Activated CD4-positive, CD25-positive, alpha-beta regulatory T cell (primary cell): ENCODE results near the gene CD9.
A peak's percentile ranks its signal among the peaks of the same experiment; 100 is the strongest.

Experiments
- DNase-seq, 4 experiments: peaks; one replicate each; lab custom pipeline; 2025; lab: John Stamatoyannopoulos, UW

CD9 gene

DNA sequence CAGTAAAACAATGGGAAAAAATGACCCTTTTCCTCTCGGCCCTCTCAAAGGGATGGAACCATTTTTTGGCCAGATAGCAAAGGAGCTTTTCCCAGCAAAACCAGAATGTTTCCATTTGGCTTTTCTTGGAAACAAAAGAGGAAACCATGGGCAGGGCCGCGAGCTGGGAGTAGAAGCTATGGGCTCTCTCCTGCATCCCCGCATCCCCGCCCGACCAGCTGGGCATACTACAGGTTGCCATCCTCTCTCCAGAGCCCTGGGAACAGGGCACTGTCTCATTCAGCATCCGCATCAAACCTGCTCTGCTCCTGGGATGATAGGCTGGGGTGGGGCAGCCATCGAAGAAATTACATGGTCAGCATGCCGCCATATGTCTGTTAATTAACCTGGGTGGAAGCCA, 20.9 kb downstream of the CD9 start:
- DNase-seq: no peak

DNA sequence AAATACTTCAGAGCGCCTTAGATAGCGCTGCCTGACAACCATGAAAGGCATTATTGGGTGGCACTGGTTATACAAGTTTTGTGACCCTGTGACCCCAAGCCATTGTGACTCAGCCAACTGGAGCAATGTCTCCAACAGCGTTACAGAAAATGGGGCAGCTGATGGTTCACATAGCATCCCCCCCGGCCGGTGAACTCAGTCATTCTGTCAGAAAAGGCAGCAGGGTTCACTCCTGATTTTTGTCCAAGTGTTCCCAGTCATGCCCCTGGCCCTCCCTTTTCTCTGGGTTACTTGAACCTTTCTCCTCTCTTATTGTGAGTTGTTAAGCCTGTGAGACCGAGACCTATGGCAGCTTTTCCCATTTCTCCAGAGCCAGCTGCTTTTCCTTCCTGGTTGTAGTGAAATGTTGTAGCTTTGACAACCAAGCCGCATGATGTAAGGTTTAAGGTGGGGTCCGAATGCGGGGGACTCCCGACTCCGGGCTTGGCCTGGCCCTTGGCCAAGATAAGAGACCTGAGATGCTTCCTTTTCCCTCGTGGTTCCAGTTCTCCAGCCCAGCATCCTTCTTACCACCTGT, 22.0 kb downstream of the CD9 start:
- DNase-seq: no peak

DNA sequence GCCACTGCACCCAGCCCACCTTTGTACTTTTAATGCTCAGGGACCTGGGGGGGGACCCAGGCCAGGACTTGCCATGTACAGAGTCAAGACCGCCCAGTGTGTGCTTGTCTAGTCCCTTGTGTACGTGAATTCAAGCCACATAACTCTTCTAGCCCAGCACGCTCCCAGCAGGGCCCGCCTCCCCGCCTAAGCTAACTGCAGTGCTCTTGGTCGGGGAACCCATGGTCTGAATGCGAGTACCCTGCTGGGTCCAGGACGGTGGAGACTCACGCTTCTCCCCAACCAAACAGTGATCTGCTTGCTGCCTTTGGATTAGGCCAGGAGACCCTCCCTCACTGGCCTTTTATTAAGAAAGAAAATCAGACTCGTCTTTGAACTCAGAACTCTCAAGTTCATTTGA, 23.3 kb downstream of the CD9 start:
- no peak for DNase-seq

DNA sequence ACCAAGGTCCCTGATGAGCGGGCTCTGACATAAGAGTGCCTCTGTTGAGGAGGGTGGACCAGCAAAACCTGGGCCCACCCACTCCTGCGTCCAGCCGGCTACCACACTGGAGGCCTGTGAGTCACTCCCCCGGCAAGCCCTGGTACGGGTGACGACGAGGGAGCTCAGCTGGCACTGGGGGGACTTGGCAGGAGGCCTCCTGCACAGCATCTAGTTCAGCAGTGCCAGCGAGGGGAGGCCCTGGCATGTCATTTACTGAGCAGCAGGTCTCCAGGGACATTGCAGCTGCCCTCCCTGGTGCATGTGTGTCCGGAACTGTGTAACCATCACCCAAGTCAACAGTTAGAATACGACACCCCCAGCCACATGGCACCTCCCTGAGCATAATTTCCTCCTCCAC, 24.4 kb downstream of the CD9 start:
- no peak for DNase-seq

DNA sequence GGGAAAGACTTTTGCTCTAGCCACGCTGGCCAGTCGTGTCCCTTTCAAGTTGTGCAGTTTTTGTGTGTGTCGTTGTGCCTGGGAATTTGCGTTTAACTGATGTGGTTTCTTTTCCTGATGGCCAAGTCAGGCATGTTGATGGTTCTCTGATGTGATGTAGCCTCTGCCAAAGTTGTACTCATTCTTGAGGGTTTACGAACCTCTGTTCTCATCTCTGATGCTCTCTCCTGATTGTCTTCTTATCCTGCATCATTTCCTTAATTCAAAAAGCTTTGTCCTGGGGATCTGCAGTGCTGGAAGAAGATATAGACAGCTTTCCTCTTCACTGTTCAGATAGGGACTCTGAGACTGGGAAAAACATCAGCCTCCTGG, 25.4 kb downstream of the CD9 start:
- DNase-seq: no peak

DNA sequence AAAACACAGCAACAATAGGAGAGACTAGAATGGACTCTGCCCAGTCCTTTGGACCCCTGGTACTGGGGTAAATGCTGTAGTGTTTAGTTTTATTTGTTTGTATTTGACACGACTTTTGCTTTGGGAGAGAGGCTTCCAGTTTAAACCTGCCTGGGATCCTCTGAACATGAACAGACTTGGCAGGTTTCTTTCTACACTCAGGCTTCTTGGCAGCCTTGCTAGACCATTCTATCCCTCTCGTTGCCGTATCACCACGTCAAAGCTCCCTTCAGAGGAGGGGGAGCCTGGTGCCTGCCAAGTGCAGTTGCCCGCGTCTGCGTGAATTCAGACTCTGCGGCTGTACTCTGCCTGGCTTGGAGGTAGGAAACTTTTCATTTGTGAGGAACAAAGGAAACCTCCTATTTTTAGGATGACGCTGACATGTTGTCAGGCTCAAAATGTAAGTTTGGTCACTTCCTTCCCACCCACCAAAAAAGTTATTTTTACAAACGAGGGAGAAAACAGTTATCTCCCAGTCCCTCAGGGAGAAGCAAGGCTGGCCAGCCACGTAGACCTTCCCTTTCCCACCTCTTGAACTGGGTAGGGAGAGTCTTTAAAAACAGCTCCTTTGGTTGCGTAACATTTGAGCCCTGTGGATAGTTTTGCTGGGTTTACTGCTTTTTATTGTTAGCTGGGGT, 25.9 kb downstream of the CD9 start:
- DNase-seq: no peak

DNA sequence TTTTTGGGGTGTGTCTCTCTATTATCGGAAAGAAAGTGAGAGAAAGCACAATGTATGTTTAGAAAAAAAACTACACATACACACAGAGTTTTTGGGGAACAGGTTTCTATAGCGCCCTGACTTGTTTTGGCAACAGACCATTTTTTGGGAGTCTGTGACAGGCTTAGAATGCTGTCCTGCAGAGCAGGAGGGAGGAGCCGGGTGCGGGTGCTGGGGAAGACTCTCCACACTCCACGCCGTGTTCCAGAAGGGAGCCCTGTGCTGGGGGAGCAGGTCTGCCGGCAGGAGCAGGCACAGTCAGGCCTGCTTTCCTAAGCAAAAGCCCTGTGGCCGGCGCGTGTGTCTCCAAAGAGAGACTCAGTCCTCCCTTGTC, 26.5 kb downstream of the CD9 start:
- DNase-seq: no peak

DNA sequence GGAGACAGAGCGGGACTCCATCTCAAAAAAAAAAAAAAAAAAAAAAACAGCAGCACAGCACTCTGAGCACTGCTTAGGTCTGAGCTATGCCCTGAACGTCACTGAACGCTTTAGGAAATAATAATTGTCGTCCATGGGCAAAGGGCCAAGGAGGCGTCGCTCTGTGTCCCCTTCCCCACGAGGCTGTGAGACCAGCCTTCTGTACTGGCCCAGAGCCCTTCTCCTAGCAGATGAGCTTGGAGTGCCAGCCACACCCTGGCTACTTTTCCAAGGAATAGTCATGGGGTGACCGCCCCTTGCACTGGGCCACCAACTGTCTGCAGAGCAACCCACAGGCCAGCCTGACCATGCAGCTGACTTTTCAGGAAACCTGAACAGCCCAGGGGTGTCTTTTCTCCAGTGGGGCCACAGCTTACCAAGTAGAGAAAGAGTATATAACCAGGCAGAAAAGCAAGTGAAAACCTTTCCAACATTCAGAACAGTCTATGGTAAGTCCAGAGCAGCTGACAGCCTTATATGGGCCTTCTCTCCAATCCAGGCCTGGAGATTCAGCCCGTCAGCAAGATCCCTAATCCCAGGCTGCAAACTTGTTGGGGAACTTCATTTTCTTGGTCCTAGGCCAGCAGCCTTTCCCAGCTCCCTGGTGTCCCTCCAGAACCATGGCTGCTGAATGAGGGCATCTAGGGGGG, 28.5 kb downstream of the CD9 start:
- DNase-seq: no peak

DNA sequence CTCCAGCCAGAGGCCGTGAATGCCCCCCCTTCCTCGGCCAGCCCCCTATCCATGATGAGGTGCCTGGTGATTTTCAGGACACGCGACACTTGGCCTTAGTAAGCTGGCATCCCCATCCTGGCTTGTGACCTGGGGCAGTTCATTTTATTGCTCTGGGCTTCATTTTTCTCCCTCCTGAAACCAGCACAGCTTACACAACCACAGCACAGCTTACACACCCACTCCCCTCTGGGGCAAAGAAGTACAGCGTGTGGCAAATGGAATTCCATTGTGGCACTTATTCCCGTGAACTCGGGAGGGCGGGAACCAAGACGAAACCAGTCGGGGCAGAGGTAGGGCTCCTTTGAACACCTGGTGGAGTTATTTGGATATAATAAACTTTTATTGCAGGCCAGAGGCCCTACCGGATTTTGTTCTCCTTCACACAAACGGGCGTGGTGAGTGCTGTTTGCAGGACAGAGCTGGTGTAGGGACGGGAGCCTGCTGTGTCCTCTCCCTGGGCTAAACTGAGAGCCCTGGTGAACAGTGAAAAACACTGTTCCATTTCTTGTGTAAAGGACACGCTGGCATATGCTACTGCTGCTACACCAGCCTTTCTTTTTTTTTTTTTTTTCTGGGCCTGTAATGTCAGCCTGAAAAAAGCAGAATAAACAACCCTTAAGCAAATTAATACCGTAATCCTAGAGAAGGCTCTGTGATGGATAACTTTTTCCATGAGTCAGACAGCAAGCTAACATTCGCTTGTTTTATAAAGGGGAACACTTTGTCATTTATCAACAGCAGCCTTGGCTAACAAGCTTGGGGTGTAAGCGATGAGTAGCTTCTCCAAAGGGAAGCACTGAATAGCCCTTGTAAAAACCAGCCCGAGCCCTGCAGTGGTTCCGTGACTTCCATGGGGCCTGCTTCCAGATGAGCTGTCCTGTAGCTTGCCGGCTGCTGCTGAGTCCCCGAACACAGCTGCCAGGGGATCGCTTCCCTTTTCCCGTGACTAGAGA, 29.3 kb downstream of the CD9 start:
- DNase-seq: no peak

DNA sequence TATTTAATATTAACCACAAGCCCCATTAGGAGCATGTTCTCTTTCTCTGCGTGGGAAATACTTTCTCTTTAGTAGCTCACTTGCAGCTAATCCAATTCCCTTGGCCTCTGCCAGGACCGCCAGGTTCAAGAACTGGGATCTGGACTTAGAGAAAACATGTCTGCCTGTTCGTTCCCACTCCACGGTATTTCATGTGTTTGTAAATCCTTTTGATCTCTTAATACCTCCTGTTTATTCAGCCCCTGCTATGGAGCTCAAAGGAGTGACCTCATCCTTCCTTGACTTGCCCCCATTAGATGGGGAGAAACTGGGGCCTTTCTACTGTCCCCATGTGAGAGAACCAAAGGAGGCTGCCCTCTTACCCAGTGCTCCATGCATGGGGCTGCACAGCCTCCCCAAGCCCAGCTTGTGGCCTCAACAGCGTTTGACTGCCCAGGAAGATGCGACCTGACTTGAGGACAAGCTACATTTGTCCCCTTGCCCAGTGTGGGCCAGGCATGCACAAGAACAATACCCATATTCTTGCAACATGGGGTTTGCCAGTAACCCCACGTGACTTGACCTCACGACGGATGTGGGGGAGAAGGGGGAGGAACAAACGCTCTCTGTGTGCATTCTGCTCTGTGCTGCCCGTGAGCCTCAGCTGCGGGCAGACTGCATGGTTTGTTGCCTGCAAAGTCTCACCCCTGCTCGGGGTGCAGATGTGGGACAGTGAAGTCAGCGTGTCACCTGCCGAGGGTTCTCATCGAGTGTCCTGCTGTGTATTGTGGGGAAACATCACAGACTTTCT, 30.3 kb downstream of the CD9 start:
- peak in 3 of 4 experiments; percentile 15 to 50 (median 41) for DNase-seq

DNA sequence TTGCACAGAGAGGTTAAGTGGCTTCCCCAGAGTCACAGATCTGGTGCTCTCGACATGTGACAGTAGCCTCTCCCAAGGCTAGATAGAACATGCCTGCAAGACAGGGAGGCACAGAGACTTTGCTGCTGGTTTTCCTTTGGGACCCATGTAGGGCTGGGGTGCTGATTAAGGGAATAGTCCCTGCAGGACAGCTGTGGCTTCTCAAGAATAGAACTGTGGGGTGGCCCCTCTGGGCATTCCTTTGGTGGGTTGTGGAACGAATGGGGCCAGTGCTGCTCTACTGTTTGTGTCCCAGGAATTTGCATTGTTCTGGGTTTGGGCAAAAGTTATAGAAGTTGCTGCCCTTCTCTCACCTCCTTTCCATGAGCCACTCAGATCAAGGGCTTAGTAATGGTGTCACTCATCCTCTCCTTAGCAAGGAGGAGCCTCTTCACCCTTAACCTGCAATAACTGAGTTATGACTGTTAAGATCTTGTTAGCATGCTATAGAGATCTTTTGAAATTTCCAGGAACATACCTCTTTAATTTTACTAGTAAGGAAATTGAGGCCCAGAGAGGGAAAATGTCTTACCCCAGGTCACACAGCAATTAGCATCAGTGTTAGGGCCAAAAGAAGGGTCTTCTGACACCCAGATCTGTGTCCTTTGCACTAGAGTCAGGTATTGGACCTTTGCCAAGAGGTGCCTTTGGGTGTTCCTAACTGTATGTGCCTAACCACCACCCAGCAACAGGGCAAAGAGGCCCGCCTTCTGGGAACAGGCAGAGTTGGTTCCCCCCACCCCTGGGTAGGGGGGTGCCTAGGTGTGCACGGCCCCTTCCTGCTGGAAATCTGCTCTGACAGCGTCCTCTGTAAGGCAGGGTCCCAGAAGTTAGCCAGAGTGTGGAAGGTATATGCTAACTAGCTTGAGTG, 31.4 kb downstream of the CD9 start:
- no peak for DNase-seq

DNA sequence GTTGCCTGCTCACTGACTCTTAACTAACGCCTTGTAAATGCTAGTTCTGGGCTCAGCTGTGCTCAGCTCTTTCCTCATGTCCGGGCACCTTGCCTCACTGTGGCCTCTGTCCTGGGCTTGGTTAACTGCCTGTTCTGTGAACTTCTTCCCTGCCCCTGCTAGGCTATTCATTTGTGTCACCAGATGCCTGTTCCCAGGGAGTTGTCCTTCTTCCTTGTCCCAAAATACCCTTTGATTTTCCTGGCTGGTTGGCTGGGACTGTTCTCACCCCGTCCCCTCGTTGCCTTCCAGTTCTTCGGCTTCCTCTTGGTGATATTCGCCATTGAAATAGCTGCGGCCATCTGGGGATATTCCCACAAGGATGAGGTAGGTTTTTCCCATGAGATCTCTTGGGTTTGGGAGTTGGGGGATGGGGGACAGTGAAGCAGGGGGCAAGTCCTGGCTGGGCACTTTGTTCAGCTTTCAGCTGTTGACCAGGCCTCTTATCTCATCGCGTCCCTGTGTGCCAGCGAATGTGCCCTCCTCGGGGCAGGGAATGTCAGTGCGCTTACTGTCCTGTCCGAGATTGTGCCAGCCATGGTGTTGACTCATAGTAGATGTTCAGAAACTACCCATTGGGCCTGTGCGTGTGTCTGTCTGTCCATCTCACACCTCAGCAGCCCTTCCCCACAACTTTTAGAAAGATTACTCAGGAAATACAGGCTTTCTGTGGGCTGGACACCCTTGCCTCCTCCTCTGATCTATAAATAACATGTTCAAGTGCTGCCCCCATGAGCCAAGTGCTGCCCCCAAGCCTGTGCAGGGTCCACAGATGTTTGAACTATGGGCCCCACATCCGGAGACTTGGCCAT, 33.1 kb downstream of the CD9 start:
- no peak for DNase-seq

DNA sequence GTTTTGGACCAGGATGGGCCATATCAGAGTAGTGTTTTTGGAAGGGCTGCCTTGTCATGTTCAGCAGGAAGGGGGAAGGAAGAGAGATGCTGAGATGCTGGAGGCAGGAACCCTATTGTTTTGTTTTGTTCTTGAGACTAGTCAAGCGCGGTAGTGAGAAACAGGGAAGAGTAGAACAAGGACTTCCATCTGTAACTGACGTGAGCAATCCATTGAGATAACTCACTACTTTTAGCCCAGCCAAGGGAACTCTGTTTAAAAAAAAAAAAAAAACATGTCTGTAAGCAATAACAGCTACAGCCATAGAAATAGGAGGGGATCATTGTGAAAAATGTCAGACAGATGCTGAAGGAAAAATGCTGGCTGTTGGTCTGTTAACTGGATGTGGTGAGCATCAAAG, 34.0 kb downstream of the CD9 start:
- no peak for DNase-seq

DNA sequence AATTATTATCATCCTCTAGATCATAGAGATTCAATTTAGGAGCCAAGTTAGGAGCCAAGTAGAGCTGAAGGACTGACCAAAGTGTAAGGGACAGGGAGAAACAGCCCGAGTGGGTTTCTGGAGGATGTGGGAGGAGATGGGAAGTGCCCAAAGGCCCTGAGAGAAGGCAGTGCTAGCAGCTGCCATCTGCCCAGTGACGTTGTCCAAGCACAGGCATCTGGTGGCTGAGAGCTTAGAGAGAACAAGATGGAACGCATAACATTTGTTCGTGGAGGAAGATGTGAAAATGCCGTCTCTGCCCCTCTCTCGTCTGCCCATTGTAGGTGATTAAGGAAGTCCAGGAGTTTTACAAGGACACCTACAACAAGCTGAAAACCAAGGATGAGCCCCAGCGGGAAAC, 34.7 kb downstream of the CD9 start:
- no peak for DNase-seq

DNA sequence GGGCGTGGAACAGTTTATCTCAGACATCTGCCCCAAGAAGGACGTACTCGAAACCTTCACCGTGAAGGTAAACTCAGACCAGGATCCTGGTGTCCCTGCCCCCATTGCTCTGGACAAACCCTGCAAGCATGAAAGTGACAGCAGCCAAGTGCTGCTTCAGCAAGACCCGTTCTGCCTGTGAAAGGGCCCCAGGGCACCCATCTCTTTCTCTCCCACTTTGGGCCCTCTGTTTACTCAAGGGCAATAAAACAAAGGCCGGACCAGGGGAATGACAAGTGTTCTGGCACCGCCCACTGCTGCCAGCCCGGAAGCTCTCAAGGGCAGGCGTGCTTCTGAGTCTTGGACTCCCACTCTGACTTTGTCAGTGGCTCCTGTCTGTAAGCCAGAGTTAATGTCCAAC, 35.3 kb downstream of the CD9 start:
- no peak for DNase-seq

DNA sequence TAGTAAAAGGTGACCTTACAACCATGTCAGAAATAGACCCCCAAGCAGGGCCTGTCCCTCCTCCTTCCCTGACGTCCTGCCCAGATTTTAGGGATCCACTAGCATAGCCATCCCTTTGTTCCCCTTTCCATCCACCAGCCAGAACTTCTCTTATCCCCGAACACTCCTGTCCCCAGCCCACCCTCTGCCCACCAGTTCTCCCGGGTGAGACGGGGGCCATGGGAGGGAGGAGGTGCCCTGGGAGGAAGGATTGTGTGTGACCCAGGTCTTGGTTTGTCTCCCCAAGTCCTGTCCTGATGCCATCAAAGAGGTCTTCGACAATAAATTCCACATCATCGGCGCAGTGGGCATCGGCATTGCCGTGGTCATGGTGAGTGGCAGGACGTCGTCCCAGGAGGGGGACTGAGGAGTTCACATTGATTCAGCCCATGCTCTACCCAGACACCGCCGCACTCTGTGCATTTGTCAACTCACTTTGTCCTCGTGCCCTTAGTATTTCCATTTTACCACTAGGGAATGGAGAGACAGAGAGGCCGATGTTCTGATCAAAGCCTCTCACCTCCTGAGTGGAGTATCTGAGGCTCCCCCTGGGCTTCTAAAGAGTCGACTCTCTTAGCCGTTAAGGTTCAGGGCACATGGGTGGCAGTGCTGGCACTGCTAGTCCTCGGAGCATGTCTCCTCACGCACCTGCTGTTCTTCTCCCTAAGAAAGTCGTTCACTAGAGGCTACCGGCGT, 35.9 kb downstream of the CD9 start:
- DNase-seq: no peak

DNA sequence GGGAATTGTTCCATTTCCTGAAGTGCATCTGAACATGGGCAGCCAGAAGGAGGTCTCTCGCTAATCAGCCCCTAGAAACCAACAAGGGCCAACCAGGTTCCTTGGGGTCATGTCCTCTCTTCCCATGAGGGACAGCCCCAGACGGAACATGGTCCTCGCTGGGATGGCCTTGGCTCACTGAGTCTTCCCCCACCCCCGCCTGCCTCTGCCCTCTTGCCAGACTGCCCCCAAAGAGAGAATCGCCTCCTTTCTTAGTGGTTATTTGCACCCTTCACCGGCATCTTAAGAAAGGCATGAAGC, 36.4 kb downstream of the CD9 start:
- no peak for DNase-seq

DNA sequence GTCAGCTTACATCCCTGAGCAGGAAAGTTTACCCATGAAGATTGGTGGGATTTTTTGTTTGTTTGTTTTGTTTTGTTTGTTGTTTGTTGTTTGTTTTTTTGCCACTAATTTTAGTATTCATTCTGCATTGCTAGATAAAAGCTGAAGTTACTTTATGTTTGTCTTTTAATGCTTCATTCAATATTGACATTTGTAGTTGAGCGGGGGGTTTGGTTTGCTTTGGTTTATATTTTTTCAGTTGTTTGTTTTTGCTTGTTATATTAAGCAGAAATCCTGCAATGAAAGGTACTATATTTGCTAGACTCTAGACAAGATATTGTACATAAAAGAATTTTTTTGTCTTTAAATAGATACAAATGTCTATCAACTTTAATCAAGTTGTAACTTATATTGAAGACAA, 37.6 kb downstream of the CD9 start:
- no peak for DNase-seq

DNA sequence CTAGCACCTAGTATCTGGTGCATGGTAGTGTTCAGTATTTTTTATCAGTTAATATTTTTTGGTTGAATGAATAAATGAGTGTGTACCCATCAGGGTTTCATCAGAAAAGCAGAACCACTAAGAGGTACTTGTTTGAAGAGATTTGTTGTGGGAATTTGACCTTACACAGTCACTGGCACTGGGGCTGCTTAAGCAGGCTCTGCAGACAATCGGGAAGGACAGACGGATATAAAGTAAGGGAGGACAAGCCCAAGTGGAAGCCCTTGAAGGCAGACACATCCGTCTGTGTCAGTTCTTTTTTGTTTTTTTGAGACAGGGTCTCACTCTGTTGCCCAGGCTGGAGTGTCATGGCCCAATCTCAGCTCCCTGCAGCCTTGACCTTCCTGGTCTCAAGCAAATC, 38.7 kb downstream of the CD9 start:
- no peak for DNase-seq
